Neural progenitor cell (in vitro differentiated cells): ENCODE data around the gene MOAP1. TPM values are rescaled to one million over a fixed set of nuclear protein-coding genes. Genes with fewer than 3 reads are reported as not detected.

Source experiments
- DNase-seq: peaks from one replicate; pipeline ENCODE4 v3.0.0-alpha.2; 2016; ENCODE audit warnings: low spot score
- H2AFZ ChIP-seq: fragments of 200-600 bp; sonication (generic); replicated peaks from 2 replicates; pipeline ENCODE4 v1.6.1; 2016; ENCODE audit warnings: antibody characterized with exemption
- H3F3A ChIP-seq: fragments of 200-600 bp; sonication (generic); 2 replicates; pipeline ENCODE4 v1.6.1; 2016; ENCODE audit warnings: antibody characterized with exemption, low read depth
- H3K27ac ChIP-seq: fragments of 200-600 bp; sonication (generic); 2 replicates; pipeline ENCODE4 v1.5.1; 2016; ENCODE audit warnings: mild to moderate bottlenecking
- H3K27me3 ChIP-seq: fragments of 200-600 bp; sonication (generic); 2 replicates; pipeline ENCODE4 v1.6.1; 2016; ENCODE audit warnings: mild to moderate bottlenecking, moderate library complexity
- H3K36me3 ChIP-seq: fragments of 200-600 bp; sonication (generic); 2 replicates; pipeline ENCODE4 v1.5.1; 2016
- H3K4me1 ChIP-seq: fragments of 200-600 bp; sonication (generic); 2 replicates; pipeline ENCODE4 v1.6.1; 2016; ENCODE audit warnings: mixed run types
- H3K4me2 ChIP-seq: fragments of 200-600 bp; sonication (generic); 2 replicates; pipeline ENCODE4 v1.6.1; 2016
- H3K4me3 ChIP-seq: fragments of 200-600 bp; sonication (generic); 2 replicates; pipeline ENCODE4 v1.5.1; 2016
- H3K79me2 ChIP-seq: fragments of 200-600 bp; sonication (generic); 2 replicates; pipeline ENCODE4 v1.6.1; 2016; ENCODE audit warnings: low read depth
- H3K9ac ChIP-seq: fragments of 200-600 bp; sonication (generic); 2 replicates; pipeline ENCODE4 v1.6.1; 2016
- H3K9me3 ChIP-seq: fragments of 200-600 bp; sonication (generic); 2 replicates; pipeline ENCODE4 v1.5.1; 2016; ENCODE audit warnings: low read depth
- H4K20me1 ChIP-seq: fragments of 200-600 bp; sonication (generic); 2 replicates; pipeline ENCODE4 v1.6.1; 2016; ENCODE audit warnings: low read depth
- H3K27ac Mint-ChIP-seq: 3 replicates; pipeline ENCODE4 v1.8.0; 2021; ENCODE audit warnings: mixed read lengths
- H3K27me3 Mint-ChIP-seq: 2 replicates; pipeline ENCODE4 v1.8.0; 2022; ENCODE audit warnings: low read depth, mild to moderate bottlenecking, inconsistent platforms, moderate library complexity, mixed read lengths; ENCODE audit not compliant: insufficient read depth
- H3K36me3 Mint-ChIP-seq: 3 replicates; pipeline ENCODE4 v1.8.0; 2021; ENCODE audit warnings: mixed read lengths
- H3K4me1 Mint-ChIP-seq: 3 replicates; pipeline ENCODE4 v1.8.0; 2021; ENCODE audit warnings: mixed read lengths
- H3K4me3 Mint-ChIP-seq: 3 replicates; pipeline ENCODE4 v1.8.0; 2021; ENCODE audit warnings: mild to moderate bottlenecking, moderate library complexity, mixed read lengths
- H3K9me3 Mint-ChIP-seq: 3 replicates; pipeline ENCODE4 v1.8.0; 2020; ENCODE audit warnings: mixed read lengths
- EZH2 ChIP-seq: fragments of 200-600 bp; sonication (generic); IDR thresholded peaks from 2 replicates; pipeline ENCODE4 v1.6.1; 2017; ENCODE audit warnings: antibody characterized with exemption, mild to moderate bottlenecking, moderate library complexity
- EZH2phosphoT487 ChIP-seq: fragments of 200-600 bp; sonication (generic); IDR thresholded peaks from 2 replicates; pipeline ENCODE4 v1.6.1; 2017; ENCODE audit warnings: antibody characterized with exemption
- total RNA-seq: library from RNA; depleted of rRNA; stranded (reverse); fragments of >200 nt; gene quantifications from 2 replicates; pipeline ENCODE4 v1.2.3, GENCODE V29; 2015; ENCODE audit warnings: low replicate concordance
- TF ChIP-seq, protein P1 (sequence below): fragments of 200-600 bp; sonication (generic); IDR thresholded peaks from 2 replicates; pipeline ENCODE4 v1.5.1; 2017; ENCODE audit warnings: antibody characterized with exemption, mild to moderate bottlenecking

The MOAP1 gene
- total RNA-seq, 1 donor from 2014 or later = 34.6 TPM

DNA sequence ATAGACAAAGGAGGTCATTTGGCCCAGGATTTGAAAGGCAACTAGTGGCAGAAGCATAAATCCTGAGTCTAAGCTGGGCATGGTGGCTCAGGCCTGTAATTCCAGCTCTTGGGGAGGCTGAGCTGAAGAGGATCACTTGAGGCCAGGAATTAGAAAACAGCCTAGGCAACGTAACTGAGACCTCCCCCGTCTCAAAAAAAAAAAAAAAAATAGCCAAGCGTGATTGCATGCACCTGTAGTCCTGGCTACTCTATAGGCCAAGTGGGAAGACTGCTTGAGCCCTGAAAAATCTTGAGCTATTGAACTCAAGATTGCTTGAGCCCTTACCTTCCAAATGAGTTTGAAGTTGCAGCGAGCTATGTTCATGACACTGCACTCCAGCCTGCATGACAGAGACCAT, 14.3 kb upstream of the MOAP1 start:
- DNase-seq = no peak
- H3K9ac ChIP-seq = no peak overlapping the region
- Mint-ChIP-seq H3K27me3 (no peaks in the 10 kb centered on the region), H3K4me3 (no peak overlapping the region), H3K9me3 (no peaks in the 10 kb centered on the region), H3K27ac (no peak overlapping the region), H3K4me1 (no peaks in the 10 kb centered on the region), H3K36me3 (peaks cover 2% of the 10 kb centered on the region)
- no peaks in the 10 kb centered on the region for H3K36me3 ChIP-seq
- TF ChIP-seq, protein P1, sequence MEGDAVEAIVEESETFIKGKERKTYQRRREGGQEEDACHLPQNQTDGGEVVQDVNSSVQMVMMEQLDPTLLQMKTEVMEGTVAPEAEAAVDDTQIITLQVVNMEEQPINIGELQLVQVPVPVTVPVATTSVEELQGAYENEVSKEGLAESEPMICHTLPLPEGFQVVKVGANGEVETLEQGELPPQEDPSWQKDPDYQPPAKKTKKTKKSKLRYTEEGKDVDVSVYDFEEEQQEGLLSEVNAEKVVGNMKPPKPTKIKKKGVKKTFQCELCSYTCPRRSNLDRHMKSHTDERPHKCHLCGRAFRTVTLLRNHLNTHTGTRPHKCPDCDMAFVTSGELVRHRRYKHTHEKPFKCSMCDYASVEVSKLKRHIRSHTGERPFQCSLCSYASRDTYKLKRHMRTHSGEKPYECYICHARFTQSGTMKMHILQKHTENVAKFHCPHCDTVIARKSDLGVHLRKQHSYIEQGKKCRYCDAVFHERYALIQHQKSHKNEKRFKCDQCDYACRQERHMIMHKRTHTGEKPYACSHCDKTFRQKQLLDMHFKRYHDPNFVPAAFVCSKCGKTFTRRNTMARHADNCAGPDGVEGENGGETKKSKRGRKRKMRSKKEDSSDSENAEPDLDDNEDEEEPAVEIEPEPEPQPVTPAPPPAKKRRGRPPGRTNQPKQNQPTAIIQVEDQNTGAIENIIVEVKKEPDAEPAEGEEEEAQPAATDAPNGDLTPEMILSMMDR = no peak
- TF ChIP-seq EZH2phosphoT487 = no peak
- TF ChIP-seq EZH2 = no peak
- no peaks in the 10 kb centered on the region for H3K4me1 ChIP-seq
- H2AFZ ChIP-seq = no peak overlapping the region
- H3K79me2 ChIP-seq = peaks cover 10% of the 10 kb centered on the region
- no peak overlapping the region for H3K27ac ChIP-seq
- no peaks in the 10 kb centered on the region for H3K9me3 ChIP-seq
- H3K4me3 ChIP-seq = no peak overlapping the region
- no peaks in the 10 kb centered on the region for H3F3A ChIP-seq
- no peaks in the 10 kb centered on the region for H4K20me1 ChIP-seq
- H3K27me3 ChIP-seq = no peaks in the 10 kb centered on the region
- no peak overlapping the region for H3K4me2 ChIP-seq

DNA sequence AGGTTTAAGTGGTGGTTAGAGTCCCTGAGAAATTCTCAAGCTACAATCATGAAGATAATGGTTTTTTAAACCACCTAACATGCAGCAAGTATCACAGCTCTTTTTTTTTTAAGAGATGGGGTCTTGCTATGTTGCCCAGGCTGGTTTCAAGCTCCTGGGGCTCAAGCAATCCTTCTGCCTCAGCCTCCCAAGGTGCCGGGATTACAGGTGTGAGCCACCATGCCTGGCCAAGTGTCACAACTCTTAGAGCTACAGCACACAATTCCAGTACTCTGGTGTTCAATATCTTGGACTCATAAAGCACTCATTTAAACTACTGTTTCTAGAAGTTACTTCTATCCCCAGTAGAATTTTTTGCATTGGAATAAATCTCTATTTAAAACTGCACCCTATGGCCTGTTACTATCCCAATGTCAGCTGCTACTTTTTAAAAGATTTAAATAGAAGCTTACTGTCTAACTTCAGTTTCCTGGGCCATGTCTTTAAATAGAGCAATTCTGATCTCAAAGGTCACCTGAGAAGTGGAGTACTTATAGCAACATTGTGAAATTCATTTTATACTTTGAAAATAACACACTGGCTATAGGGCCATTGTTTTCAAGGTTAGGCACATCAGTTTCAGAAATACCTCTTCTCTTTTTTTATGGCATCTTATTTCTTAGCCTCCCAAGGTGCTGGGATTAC, 10.8 kb upstream of the MOAP1 start:
- Histone ChIP-seq H3K79me2 (no peaks in the 10 kb centered on the region), H3K36me3 (no peaks in the 10 kb centered on the region), H3K27ac (no peak overlapping the region), H3K4me1 (no peaks in the 10 kb centered on the region), H3K9ac (no peak overlapping the region), H2AFZ (no peak overlapping the region), H3K4me2 (no peak overlapping the region), H3K27me3 (no peaks in the 10 kb centered on the region), H3K4me3 (no peak overlapping the region), H3F3A (no peaks in the 10 kb centered on the region), H3K9me3 (no peaks in the 10 kb centered on the region), H4K20me1 (no peaks in the 10 kb centered on the region)
- H3K27ac Mint-ChIP-seq = no peak overlapping the region
- no peaks in the 10 kb centered on the region for H3K4me1 Mint-ChIP-seq
- H3K9me3 Mint-ChIP-seq = no peaks in the 10 kb centered on the region
- peaks cover 8% of the 10 kb centered on the region for H3K36me3 Mint-ChIP-seq
- no peak for DNase-seq
- H3K4me3 Mint-ChIP-seq = no peak overlapping the region
- TF ChIP-seq EZH2phosphoT487 = no peak
- no peaks in the 10 kb centered on the region for H3K27me3 Mint-ChIP-seq

DNA sequence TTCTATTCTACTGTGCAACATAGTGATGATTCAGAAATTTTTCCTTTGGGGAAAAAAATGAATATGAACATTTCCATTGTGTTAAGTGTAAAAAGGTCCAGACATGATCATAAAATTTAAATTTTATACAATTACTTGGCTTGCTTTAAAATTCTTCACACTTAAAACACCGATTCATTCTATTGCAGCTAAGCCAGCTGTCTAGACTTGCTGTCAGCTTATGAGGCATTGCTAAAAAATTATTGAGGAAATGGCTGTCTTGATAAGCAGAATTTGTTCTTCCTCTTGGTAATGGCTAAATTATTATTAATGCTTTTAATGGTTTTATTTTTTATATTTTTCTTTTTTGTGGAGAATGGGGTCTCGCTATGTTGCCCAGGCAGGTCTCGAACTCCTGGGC, 2.3 kb upstream of the MOAP1 start:
- peaks cover 8% of the 10 kb centered on the region for H3K36me3 Mint-ChIP-seq
- H3K79me2 ChIP-seq = peaks cover 30% of the 10 kb centered on the region
- no peak for TF ChIP-seq EZH2phosphoT487
- TF ChIP-seq EZH2 = no peak
- TF ChIP-seq, protein P1 = no peak

DNA sequence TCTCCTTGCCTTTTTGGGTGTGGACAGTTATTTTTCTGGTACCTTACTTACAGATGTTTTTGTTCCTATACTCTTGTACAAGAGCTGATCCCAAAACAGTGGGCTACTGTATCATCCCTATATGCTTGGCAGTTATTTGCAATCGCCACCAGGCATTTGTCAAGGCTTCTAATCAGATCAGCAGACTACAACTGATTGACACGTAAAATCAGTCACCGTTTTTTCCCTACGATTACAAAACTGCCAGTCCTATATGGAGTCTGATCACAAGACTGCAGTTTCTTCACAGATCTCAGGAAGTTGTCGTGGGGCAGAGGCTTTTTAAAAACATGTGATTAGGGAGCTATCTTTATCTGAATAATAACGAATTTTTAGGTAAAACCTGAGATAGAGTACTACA, 1.8 kb upstream of the MOAP1 start:
- H3F3A ChIP-seq = peaks cover 22% of the 10 kb centered on the region
- peaks cover 6% of the 10 kb centered on the region for H3K4me1 ChIP-seq
- H3K27me3 ChIP-seq = no peaks in the 10 kb centered on the region
- no peaks in the 10 kb centered on the region for H3K9me3 ChIP-seq
- peaks cover 27% of the 10 kb centered on the region for H4K20me1 ChIP-seq
- H3K27ac ChIP-seq = no peak overlapping the region
- peaks cover 30% of the 10 kb centered on the region for H3K79me2 ChIP-seq
- Mint-ChIP-seq H3K4me3 (peak overlapping the region; percentile 94), H3K27me3 (peaks cover 2% of the 10 kb centered on the region), H3K27ac (no peak overlapping the region), H3K9me3 (no peaks in the 10 kb centered on the region), H3K4me1 (peaks cover 20% of the 10 kb centered on the region), H3K36me3 (peaks cover 5% of the 10 kb centered on the region)
- no peak for DNase-seq
- H3K4me2 ChIP-seq = no peak overlapping the region
- H3K36me3 ChIP-seq = peaks cover 11% of the 10 kb centered on the region
- no peak overlapping the region for H3K9ac ChIP-seq
- TF ChIP-seq EZH2phosphoT487 = no peak
- no peak for TF ChIP-seq EZH2
- TF ChIP-seq, protein P1 = no peak
- no peak overlapping the region for H2AFZ ChIP-seq
- H3K4me3 ChIP-seq = peak overlapping the region; percentile 100

More for the DNA sequence above, 2.3 kb upstream of the MOAP1 start:
- peaks cover 2% of the 10 kb centered on the region for H3K27me3 Mint-ChIP-seq
- peaks cover 11% of the 10 kb centered on the region for H3K36me3 ChIP-seq
- peaks cover 6% of the 10 kb centered on the region for H3K4me1 ChIP-seq
- no peaks in the 10 kb centered on the region for H3K9me3 ChIP-seq
- DNase-seq = no peak
- H3K4me3 ChIP-seq = no peak overlapping the region
- no peak overlapping the region for H3K9ac ChIP-seq
- H4K20me1 ChIP-seq = peaks cover 27% of the 10 kb centered on the region
- no peak overlapping the region for H2AFZ ChIP-seq
- H3K27ac ChIP-seq = no peak overlapping the region
- peaks cover 20% of the 10 kb centered on the region for H3F3A ChIP-seq
- peak overlapping the region; percentile 52 for H3K4me3 Mint-ChIP-seq
- no peak overlapping the region for H3K27ac Mint-ChIP-seq
- H3K9me3 Mint-ChIP-seq = no peaks in the 10 kb centered on the region
- no peak overlapping the region for H3K4me2 ChIP-seq
- peaks cover 20% of the 10 kb centered on the region for H3K4me1 Mint-ChIP-seq
- no peaks in the 10 kb centered on the region for H3K27me3 ChIP-seq
